GM19043 (cell line): ENCODE data around the gene KLHL28.

Experiments
- ATAC-seq: cut with Tn5 transposase; IDR thresholded peaks from one replicate; pipeline ENCODE4 v1.9.1; 2021; ENCODE audit warnings: low read depth; ENCODE audit not compliant: unreplicated experiment

Gene KLHL28, protein sequence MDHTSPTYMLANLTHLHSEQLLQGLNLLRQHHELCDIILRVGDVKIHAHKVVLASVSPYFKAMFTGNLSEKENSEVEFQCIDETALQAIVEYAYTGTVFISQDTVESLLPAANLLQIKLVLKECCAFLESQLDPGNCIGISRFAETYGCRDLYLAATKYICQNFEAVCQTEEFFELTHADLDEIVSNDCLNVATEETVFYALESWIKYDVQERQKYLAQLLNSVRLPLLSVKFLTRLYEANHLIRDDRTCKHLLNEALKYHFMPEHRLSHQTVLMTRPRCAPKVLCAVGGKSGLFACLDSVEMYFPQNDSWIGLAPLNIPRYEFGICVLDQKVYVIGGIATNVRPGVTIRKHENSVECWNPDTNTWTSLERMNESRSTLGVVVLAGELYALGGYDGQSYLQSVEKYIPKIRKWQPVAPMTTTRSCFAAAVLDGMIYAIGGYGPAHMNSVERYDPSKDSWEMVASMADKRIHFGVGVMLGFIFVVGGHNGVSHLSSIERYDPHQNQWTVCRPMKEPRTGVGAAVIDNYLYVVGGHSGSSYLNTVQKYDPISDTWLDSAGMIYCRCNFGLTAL

DNA sequence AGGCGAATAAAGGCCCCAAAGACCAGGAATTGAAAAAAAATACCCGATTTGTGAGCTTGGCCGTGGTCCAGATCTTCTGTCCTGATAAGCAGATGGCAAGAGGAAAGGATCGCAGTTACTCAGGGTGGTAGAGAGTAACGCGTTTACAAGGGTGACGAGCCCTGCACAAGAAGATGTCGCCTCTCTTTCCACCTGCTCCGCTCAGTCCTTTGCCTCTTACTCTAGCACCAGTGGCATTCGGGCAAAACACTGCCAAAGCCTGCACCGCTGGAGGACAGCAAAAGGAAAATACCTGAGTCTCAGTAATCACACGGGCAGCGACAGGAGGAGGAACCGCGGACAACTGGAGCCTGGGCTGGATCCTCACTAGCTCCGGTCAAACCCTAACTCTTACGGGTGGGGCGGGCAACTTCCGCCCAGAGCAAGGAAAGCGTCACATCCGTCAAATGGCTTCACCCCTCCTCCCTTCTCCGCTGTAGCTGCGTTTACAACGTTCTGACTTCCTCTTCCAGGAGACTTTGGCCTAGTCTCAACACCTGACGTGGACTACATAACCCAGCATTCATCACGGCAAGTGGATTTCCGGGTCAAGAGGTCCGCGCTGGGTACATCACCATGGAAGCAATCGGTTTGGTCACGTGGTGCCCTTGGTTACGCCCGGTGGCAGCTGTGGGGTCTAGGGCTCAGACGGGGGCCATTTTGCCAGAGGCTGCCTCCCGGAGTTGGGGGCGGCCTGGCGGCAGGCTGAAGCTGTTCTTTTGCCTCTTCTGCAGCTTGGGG, at the start of gene KLHL28, which contains the start of gene TOGARAM1:
TSS of gene KLHL28 (minus strand) at position 394 of the 780 bp plus-strand sequence. CDS start 16,019 bp downstream, outside the sequence.
TSS of gene TOGARAM1 (plus strand) at position 637 of the 780 bp plus-strand sequence. CDS start 232 bp downstream, outside the sequence.
- peak; percentile 87 for ATAC-seq

DNA sequence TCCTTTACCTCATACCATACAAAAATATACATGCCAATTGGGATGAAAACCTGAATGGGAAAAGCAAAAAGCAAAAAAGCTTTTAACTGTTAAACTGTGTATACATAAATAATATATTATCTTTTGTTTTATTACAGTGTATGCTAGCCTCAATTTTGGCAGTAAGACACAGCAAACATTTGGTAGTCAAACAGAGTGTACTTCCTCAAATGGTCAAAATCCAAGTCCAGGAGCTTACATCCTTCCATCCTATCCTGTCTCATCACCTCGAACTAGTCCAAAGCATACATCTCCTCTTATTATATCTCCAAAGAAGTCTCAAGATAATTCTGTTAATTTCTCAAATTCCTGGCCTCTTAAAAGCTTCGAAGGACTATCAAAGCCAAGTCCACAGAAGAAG, 42.2 kb upstream of the KLHL28 start:
- ATAC-seq: no peak

DNA sequence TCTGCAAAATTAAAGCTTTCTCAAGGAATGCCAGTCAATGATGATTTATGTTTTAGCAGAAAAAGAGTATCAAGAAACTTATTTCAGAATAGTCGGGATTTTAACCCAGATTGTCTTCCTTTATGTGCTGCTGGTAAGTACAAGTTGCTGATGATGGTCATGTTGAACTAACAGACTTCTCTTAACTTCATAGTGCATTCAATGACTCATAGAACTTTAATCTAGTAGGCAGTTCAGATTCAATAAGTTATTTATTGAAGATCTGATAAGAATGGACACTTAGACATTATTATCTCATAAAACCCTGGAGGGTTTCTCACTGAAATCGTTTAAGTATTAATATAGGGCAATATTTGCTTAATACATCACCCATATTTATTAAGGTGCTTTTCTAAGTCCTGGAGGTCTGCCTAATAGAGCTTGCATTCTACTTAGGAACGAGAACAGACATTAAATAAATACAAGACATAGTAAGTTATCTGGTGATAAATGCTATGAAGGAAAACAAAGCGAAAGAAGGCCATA, 34.1 kb upstream of the KLHL28 start:
- no peak for ATAC-seq

DNA sequence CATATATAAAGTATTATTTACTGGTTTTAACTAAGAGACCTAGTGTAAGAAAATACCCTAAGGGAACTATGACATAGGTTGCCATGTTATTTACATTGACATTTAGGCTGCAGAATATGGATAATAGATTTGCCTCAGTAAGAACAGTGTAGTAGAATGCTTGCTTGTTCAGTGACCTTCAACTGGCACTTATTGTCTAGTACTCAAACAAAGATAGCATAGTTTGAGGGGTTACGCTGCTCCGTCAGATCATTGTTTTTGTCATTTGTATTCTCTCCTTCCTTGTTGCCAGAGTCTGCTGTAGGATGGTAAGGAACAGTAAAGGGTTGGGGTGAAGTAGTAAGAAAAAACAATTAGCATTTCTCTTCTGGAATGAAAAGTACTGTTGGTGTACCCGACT, 33.4 kb upstream of the KLHL28 start:
- ATAC-seq: no peak

DNA sequence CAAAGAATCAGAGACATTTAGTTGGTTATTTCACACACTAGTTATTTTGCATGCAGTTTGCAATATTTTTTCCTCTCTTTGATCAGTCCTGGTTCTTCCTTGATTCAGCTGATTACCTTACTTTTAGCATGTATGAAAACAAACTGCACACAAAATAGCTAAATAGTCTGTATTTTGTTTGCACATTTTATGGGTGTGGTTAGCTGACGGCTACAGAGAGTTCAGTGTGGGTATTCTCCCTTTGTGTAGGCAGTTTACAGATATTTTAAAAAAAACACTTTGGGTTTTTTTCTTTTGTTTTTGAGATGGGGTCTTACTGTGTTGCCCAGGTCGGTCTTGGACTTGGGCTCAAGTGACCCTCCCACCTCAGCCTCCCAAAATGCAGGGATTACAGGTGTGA, 28.8 kb upstream of the KLHL28 start:
- no peak for ATAC-seq

DNA sequence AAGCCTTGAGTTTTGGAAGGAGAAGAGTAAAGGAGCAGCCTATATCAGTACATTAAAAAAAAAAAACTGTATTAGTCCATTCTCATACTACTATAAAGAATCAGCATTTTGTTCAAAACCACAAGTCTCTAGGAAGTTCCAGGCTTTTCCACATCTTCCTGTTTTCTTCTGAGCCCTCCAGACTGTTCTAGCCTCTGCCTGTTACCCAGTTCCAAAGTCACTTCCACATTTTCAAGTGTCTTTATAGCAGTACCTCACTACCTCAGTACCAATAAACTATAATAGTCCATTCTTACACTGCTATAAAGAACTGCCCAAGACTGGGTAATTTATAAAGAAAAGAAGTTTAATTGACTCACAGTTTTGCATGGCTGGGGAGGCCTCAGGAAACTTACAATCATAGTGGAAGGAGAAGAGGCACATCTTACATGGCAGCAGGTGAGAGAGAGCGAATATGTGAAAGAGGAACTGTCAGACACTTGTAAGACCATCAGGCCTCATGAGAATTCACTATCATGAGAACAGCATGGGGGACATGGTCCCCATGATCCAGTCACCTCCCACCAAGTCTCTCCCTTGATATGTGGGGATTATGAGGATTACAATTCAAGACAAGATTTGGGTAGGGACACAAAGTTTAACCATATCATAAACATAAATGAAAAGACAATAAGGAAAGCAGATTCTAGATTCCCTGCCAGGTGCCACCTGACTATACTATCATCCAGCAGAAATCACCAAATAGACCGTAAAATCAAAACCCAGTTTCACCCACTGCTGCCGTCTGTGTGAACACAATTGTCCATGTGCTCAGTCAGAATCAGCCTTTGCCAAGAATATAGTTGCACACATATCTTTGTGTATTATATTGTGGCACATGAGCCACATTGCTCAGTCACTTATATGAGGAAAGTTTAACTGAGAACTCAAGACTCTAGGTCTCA, 28.0 kb upstream of the KLHL28 start:
- no peak for ATAC-seq

DNA sequence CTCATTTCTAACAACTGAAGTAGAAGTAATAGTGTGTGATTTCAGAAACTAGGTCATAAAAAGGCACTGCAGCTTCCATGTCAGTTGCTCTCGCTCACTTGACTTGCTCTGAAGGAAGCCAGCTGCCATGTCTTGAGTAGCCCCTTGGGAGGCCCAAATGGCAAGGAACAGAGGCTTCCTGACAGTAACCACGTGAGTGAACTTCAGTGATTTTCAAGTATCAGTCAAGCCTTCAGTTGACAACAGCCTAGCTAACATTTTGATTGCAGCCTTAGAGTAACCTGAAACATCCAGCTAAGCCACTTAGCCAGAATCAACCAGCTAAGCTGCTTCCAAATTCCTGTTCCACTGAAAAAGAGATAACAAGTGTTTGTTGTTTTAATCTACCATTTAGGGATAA, 26.9 kb upstream of the KLHL28 start:
- ATAC-seq: no peak

DNA sequence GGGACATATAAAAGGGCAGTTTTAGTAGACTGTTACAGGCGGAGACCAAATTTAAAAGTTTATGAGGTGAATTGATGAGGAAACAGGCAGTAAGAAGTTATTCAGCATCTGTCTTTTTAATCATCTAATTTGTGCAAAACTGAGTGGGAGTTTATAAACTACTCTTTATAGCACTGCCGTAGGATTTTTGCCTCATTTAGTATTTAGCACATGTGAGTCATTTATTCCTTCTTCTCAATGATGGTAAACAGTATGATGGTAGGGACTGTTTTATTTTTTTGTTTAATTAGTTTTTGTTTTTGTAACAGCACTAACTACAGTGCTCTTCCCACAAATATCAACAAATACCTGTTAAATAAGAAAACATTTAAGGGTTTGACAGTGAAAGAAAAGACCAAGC, 20.8 kb upstream of the KLHL28 start:
- no peak for ATAC-seq

DNA sequence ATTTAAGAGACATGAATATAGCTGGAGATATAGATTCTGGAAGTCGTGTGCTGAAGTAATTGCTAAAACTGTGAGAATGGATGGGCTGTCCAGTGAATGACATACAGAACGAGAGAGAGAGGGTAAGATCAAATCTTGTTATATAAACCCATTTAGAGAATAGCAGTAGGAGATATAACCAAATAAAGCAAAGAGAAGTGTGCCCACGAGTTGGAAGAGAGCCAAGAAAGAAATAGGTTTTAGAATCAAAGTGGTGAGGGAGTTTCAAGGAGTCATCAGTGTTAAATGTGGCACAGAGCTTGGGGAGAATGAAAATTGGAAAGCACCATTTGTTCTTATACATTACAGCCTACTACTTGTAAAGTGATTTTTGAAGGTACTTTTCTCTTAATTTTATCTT, 19.5 kb upstream of the KLHL28 start:
- ATAC-seq: no peak

DNA sequence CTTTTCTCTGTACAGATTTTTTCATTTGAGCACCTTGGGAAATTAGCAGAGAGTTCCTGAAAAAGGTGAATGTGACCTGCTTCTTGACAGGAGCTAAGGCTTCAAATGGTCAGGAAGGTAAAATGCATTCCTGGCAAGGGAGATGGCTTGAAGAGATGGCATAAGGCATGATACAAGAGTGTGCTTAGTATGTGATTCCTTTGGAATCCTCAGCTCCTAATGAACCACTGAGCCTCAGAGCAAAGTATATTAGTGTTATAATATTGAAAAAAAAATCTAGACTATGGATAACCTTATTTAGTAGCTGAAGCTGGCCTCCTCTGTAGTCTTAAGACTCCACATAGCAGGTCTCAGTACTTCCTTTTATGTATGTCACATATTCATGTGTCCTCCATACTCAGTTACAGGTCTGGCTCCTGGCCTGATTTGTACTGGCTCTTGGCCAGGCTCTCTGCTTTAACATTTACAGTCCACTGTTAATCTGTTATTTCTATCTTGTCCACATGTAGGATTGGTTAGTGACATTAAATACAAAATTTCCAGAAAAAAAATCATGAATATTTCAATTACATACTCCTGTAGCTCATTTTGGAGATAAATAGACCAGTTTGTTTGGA, 18.1 kb upstream of the KLHL28 start:
- no peak for ATAC-seq

DNA sequence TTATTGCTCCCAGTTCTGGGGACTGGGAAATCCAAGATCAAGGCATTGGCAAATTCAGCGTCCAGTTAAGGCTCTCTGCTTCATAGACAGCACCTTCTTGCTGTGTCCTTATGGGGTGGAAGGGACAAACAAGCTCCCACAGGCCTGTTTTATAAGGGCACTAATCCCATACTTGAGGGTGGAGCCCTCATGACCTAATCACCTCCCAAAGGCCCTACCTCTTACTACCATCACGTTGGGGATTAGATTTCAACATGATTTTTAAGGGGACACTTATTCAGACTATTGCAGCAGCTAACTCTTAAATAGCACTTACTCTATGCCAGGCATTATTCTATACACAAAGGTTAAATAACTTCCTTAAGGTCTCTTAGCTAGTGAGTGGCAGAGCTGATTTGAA, 17.5 kb upstream of the KLHL28 start:
- no peak for ATAC-seq

DNA sequence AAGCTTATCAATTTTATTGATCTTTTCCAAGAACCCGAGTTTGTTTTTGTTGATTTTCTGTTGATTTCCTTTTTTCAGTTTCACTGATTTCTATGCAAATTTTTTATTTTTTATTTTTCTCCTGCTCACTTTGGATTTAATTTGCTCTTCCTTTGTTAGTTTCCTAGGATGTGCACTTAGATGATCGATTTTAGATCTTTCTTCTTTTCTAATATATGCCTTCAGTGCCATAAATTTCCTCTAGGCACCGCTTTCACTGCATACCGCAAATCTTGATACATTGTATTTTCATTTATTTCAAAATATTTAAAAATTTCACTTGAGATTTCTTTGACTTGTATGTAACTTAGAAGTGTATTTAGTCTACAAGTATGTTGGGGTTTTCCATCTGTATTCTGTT, 9.7 kb upstream of the KLHL28 start:
- ATAC-seq: no peak

DNA sequence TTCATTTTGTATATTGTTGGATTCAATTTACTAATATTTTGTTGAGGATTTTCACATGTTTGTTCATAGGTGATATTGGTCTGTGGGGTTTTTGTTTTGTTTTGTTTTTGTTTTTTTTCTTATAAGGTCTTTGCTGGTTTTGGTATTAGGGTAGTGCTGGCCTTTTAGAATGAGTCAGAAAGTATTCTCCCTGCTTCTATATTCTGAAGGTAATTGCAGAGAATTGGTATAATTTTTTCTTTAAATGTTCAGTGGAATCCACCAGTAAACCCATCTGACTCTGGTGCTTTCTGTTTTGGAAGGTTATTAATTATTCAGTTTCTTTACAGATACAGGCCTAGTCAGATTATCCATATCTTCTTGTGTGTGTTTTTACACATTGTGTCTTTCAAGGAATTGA, 9.2 kb upstream of the KLHL28 start:
- no peak for ATAC-seq

DNA sequence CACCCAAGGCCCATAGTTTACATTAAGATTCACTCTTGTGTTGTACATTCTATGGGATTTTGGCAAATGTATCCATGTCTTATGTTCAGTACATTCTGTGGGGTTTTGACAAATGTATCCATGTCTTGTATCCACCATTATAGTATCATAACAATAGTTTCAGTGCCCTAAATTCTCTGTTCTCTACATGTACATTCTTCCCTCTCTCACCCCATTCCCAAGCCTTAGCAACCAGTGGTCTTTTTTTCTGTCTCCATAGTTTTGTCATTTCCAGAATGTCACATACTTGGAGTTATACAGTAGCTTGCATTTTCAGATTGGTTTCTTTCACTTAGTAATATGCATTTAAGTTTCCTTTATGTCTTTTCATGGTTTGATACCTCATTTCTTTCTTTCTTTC, 7.0 kb upstream of the KLHL28 start:
- no peak for ATAC-seq

DNA sequence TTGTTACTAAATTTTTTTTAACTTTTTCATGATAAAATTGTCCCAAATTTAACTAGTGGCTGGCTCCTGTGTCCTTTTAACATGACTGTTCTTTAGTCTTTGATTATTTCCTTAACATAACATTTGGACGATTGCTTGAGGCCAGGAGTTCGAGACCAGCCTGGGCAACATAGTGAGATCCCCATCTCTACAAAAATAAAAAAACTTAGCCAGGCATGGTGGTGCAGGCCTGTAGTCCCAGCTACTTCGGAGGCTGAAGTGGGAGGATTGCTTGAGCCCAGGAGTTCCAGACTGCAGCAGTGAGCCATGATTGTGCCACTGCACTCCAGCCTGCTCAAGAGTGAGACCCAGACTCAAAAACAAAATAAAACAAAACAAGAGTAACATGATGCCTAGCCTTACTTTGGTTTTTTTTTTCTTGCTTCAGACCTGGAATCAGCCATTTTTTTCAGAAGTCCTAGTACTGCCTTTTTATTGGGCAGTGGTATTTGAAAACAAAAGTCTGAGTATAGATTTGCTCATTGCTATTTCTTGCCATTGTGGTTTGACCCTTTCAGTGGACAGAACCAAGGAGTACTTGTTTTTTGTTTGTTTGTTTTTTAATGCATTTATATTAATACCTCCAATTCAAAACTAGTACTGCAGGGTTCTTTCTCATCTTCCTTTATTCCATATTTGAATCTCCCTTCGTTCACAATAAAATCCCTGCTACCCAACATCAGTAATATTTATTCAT, 5.0 kb upstream of the KLHL28 start:
- ATAC-seq: no peak

DNA sequence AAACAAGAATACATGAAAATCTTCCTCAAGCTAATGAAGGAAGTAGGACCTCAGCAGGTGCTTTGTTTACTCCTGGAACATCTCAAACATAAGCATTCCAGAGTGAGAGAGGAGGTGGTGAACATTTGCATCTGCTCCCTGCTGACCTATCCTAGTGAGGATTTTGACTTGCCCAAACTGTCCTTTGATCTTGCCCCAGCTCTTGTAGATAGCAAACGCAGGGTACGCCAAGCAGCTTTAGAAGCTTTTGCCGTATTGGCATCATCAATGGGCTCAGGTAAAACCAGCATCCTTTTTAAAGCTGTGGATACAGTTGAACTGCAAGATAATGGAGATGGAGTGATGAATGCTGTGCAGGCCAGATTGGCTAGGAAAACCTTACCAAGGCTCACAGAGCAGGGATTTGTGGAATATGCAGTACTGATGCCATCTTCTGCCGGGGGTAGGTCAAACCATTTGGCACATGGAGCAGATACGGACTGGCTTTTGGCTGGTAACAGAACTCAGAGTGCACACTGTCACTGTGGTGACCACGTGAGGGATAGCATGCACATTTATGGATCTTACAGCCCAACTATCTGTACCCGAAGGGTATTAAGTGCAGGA, 2.1 kb upstream of the KLHL28 start:
- no peak for ATAC-seq

DNA sequence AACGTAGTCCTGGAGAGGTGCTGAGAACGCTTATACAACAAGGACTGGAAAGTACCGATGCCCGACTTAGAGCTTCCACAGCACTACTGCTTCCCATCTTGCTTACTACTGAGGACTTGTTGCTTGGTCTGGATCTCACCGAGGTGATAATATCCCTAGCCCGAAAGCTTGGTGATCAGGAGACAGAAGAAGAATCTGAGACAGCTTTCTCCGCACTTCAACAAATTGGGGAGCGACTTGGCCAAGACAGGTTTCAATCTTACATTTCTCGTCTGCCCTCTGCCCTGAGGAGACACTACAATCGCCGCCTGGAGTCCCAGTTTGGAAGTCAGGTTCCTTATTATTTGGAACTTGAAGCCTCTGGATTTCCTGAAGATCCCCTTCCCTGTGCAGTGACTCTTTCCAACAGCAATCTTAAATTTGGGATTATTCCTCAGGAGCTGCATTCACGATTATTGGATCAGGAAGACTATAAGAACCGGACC, 1.3 kb upstream of the KLHL28 start:
- ATAC-seq: no peak

DNA sequence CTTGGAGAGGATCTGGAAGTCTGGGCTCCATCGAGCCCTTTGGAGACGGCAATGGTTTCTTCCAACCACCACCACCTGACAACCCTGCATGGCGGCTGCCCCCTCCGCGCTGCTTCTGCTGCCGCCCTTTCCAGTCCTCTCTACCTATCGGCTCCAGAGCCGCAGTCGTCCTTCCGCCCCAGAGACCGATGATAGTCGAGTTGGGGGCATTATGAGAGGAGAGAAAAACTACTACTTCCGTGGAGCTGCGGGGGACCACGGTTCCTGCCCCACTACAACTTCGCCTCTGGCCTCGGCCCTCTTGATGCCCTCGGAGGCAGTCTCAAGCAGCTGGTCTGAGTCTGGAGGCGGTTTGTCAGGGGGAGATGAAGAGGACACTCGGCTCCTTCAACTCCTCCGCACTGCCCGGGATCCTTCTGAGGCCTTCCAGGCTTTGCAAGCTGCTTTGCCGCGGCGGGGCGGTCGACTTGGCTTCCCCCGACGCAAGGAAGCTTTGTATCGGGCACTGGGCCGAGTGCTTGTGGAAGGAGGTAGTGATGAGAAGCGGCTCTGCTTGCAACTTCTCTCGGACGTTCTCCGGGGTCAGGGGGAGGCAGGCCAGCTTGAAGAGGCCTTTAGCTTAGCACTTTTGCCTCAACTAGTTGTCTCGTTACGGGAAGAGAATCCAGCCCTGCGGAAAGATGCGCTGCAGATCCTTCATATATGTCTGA, 742 bp upstream of the KLHL28 start:
- peak; percentile 20 for ATAC-seq
